HT1080 (cell line): ENCODE measurements around the gene BOLL. TPM values are rescaled to one million over a fixed set of nuclear protein-coding genes. Genes with fewer than 3 reads are reported as not detected.
"Not testable (repeated sequence)": the region's sequence is repeated elsewhere in the genome, so short reads cannot be mapped to it uniquely, and the experiment has no call there.

Source experiments
- DNase-seq: peaks from one replicate; pipeline ENCODE4 v3.0.0-alpha.2; 2015; ENCODE audit warnings: low read depth
- total RNA-seq: library from RNA; depleted of rRNA; stranded (reverse); fragments of >200 nt; shearing (Covaris generic); gene quantifications from 2 replicates; pipeline ENCODE4 v1.2.3, GENCODE V29; 2014; rRNA removed

Gene BOLL
- total RNA-seq, 1 experiment from 2014 or later = not detected

GRCh38 chr2:197707316-197708213, 77.6 kb downstream of the BOLL start:
- peak; percentile 48 for DNase-seq

GRCh38 chr2:197706839-197707207, 78.3 kb downstream of the BOLL start:
- no peak for DNase-seq

- peak; percentile 7 for DNase-seq
Measured at GRCh38 chr2:197705912-197706838, 78.9 kb downstream of the BOLL start.

GRCh38 chr2:197705121-197705911, 79.8 kb downstream of the BOLL start, which contains the start of gene MARS2:
TSS of gene MARS2 (plus strand) at chr2:197705369. CDS start at chr2:197705406, 37 bp downstream.
- peak; percentile 88 for DNase-seq

- no peak for DNase-seq
Measured at GRCh38 chr2:197704434-197705120, 80.5 kb downstream of the BOLL start.

GRCh38 chr2:197700960-197701359, 84.2 kb downstream of the BOLL start:
- DNase-seq = no peak

- not testable (repeated sequence) for DNase-seq
Measured at GRCh38 chr2:197699724-197700123, 85.4 kb downstream of the BOLL start.

- not testable (repeated sequence) for DNase-seq
Measured at GRCh38 chr2:197696571-197696970, 88.5 kb downstream of the BOLL start.

- DNase-seq = not testable (repeated sequence)
Measured at GRCh38 chr2:197695971-197696370, 89.1 kb downstream of the BOLL start.

- DNase-seq = not testable (repeated sequence)
Measured at GRCh38 chr2:197695206-197695605, 89.9 kb downstream of the BOLL start.

- peak; percentile 45 for DNase-seq
Measured at GRCh38 chr2:197677483-197677882, 107.6 kb downstream of the BOLL start.

- DNase-seq = no peak
Measured at GRCh38 chr2:197677056-197677455, 108.1 kb downstream of the BOLL start.

Other genes with a start within 250 kb of the BOLL start
- not detected in 2 replicates for gene RFTN2, start 109.7 kb downstream of the BOLL start, total RNA-seq
- 9.2 and 13.1 TPM in 2 replicates for gene MARS2, start 80.0 kb downstream of the BOLL start, total RNA-seq
- 0.07 and 0.16 TPM in 2 replicates for gene PLCL1, start 19.3 kb upstream of the BOLL start, total RNA-seq